Activated T-helper 9 cell treated with anti-CD3 and anti-CD28 coated beads, Interleukin-2, amount 50 U/mL, for 16 hours (primary cell): ENCODE measurements around the gene NOX5.

ENCODE experiments used
- DNase-seq: peaks from one replicate; pipeline ENCODE4 v3.0.0-alpha.2; 2020; ENCODE audit warnings: low read depth

The NOX5 gene

DNA sequence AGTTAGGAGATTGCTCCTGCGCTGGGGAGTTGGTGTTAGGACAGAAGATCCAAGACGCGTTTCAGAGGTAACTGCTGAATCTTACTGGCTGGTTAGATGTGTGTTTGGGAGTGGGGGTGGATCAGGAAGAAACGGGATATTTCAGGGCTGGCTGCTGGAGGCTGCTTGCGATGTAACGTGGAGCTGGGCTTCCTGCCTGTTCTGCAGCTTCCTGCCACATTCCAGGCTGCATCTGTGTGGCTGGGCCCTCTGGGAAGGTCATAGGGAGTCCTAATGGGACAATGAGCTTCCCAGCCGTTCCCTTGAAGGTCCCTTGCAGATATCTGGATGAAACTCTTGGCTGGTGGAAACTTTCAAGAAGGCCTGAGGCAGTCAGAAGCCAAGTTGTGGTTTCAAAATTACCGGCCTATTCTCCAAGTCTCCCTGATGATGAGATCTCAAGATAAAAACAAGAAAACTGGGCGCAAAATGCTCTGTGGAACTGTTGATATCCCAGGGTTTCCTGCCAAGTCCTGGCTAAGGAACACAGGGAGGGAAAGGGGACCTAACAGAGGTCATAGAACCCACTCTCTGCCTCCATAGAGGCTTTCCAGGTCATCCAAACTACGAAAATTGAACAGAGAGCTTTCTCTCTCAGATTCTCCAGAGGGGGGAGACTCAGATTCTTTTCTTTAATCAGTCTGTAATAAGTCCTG is 67.0 kb downstream of the NOX5 start:
- DNase-seq = no peak

DNA sequence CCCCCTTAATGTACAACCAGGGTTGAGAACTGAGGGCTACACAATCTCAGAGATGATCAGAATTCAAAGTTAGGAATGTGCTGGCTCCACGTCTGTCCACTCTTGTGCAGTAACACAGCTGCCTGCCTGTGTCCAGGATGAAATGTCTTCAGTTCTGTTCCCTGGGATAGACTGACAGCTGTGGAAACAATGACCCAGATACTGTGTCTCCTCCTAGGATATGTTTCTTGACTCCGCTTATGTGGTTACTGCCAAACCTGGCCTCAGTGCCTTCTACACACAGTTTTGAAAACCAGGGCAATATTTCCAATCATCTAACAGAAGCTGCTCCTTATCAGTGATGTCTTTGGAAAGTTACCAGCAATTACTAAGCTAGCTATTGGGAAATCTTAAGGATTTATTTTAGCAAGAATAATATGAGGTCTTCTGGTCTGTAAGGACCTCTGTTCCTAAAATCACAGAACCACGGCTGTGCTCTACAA is 67.6 kb downstream of the NOX5 start:
- DNase-seq = no peak

DNA sequence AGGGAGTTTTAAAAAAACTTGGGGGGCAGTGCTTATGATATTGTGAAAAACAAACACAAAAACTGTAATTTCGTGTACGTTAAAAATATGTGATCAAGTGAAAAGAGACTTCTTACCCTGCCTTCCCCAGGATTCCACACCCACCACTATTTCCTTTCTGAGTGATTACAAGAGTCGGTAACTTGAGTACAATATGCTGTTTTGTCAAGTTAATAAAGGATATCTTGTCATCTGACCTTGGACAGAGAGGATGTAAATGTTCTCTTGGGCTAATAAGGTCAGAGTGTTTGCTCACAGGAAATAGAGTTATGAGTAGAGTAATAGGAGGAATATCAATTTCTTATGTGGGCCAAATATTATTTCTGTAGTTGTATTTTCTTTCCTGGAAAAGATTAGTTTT is 68.1 kb downstream of the NOX5 start:
- no peak for DNase-seq

DNA sequence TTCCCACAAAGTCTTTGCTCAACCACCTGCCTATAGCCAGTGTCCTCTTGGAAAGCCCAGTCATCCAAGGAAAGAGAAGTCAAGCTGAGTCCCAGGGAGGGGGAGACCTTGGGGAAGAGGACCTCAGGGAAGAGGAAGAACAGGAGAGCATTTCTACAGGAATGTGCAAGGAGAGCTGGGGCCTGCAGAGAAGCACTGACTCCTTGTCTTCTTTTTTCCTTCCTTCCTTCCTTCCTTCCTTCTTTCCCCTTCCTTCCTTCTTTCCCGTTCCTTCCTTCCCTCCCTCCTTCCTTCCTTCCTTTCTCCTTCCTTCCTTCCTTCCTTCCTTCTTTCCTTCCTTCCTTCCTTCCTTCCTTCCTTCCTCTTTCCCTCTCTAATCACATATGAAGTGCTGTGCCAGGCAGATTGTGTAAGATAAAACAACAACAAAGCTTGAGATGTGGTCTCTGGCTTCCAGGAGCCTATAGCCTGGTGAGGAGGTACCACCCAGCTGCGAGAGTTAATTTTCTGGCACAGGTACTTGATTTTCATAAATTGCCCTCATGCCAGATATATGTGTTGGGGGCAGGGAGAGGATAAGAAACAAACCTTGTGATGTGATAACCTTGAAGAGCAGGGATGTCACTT is 70.0 kb downstream of the NOX5 start:
- no peak for DNase-seq

DNA sequence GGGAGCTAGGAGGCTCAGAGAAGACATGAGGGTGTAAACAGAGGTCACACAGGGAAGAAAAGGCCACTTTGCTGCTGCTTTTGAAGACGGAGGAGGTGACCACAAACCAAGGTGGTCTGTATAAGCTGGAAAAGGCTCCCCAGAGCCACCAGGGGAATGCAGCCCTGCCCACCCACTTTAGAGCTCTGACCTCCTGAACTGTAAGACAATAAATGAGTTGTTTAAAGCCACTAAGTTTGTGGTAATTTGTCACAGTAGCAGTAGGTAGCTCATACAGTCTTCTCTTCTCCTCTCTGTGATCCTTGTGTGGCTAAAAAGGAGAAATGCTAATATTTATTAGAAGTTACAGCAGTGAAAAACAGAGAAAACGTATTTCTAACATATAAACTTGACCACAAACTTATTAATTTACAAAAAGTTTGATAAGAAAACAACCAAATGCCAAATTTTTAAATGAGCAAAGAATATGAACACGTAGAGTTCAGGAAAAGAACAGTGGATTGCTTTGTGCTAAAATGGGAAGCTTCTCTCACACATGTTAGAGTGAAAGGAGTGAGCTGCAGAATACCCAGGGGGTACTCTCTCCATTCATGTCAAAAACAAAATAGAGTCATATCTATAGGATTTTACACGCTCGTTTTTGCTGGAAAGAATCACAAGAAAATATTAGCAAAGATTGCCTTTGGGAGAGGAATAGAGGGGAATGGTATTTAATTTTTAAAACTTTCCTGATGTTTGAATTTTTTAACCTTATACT is 71.0 kb downstream of the NOX5 start:
- no peak for DNase-seq

DNA sequence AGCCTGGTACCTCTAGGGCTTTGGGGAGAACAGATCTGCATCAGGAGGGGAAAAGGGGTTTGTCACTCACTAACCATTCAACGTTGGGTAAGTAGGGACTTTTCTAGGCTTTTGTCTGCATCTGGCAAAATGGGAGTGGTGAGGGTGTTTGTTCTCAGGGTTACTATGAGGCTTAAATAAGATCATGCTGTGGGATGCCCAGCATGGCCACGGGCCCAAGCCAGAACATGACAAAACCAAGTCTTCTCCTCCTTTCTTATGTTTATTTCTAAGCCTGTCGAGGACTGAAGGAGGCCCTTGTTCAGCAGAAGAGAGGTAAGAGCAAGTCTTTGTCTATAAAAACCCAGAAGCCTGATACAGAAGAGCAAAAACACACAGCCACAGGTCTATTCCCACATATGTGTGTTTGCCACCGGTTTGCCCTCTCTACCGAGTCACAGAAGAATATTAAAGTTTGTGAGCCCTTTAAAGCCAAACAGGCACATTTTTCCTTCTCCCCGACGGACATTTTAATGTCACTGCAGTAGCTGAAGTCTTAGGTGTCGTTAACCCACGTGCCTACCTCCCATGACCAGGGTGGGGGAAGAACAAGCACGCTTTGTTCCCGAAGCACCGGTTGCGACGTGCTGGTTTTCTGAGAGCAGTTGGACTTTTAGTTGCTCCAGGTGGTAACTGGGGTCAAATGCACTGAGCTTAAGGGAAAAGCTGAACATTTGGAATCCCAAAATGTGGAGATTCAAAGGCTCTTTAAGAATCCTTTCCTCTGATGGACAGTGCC is 72.1 kb downstream of the NOX5 start:
- no peak for DNase-seq

DNA sequence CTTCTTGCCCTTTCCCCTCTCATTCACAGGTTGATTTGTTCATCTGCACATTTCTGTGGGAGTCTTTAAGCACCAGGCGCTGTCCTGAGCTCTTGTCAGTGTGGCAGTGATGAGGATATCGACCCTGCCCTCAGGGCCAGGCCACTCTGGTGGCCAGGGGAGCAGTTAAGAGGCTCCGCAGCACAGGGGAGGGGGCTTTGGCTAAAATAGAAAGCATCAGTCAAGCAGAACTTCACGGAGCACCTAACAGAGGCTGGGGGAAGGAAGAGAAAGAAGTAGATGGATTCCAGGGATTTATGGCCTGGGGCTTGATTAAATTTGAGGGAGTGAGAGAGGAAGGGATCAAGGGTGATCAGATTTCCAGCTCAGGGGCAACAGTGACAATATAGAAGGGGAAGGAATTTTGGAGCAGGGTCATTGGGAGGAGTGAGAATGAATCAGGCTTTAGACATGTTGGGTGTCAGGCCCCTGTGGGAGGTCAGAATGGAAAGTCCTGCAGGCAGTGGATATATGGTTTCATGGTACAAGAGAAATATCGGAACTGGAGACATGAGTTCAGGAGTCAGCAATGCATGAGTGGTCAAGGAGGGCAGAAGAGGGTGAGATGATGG is 73.0 kb downstream of the NOX5 start:
- no peak for DNase-seq

DNA sequence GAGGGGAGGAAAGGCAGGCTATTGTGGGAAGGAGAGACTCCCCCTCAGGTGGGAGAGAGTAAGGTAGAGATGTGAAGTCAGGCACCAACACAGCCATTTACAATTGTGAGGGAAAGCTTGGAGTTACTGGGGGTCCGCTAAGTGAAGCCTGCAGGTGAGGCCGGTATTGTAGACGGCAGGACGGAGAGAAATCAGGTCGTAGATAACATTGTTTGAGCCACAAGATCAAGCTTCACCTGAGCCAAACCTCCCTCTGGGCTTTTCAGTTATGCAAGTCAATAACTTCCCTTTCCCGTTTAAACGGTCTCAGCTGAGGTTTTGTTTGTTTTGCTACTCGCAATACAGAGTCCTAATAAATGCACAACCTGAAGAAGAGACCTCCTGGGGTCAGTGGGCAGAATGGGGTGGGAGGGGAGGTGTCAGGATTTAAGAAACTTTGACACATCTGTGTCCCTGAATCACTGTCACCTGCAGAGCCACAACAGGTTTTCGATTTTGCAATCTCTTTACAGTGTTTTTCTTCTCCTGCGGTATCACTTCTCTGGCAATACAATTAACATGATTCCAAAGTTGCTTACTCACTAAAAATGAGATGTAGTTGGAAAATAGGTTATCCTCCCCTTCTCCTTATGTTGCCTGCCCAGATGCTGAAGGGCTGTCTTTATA is 73.9 kb downstream of the NOX5 start:
- DNase-seq = no peak

DNA sequence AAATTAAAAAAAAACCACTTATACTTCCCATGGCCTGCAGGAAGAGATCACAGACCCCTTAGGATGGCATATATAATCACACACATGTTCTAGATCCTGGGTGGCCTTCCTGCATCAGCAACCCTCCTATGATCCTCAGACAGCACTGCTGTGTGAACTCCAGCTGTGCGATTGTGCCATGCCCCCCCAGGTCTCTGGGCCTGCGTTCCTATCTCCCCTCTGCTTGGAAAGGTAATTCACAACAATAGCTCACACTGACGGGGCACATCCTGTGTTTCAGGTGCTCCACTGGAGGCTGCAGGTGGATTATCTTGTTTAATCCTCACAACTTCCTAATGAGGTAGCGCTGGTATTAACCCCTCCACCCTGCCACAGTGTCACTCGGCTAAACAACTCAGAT is 74.8 kb downstream of the NOX5 start:
- DNase-seq = no peak

DNA sequence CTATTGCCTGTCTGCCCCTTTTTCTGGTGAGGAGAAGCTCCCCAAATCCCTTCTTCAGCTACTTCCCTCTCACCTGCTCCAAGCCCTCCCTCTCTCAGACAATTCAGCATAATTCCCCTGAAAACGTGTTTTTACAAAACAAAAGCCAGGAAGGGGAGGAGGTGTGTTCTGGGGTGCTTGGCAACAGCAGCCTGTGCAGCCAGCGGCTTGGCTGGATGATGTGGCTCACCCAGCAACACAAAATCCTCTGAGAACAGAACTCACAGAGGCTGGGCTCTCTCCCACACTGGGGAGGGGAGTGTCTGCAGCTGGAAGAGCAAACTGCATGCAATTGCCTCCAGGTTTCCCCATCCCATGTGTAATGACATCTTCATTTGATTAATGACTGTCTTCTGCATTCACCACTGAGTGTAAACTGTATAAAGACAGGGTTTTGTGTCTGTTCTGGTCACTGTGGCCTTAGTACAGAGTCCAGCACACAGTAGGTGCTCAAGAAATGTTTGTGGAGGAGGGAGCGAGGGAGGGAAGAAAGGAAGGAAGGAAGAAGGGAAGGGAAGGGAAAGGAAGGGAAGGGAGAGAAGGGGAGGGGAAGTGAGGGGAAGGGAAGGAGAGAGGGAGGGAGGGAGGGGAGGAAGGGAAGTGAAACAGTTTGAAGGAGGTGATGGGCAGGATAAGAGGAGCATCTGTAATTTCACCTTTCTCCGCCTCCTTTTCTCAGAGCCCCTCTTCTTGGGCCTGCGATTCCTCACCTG is 75.9 kb downstream of the NOX5 start:
- DNase-seq = no peak

DNA sequence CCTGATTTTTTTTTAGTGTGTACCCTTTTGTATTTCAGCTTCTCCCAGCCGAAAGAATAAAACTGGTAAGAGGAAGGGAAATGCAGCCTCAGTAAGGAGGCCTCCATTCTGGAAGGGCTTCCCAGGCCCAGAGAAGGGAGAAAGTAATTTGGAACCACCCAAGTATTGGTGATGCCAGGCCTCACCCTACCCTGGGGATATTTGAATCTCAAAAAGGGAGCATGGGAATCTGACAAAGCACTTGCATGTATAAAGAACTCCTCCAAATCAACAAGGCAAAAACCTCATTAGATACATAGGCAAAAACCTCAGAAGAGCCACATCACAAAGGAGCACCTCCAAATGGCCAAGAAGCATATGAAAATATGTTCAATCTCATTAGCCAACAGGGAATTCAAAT is 77.2 kb downstream of the NOX5 start:
- no peak for DNase-seq

DNA sequence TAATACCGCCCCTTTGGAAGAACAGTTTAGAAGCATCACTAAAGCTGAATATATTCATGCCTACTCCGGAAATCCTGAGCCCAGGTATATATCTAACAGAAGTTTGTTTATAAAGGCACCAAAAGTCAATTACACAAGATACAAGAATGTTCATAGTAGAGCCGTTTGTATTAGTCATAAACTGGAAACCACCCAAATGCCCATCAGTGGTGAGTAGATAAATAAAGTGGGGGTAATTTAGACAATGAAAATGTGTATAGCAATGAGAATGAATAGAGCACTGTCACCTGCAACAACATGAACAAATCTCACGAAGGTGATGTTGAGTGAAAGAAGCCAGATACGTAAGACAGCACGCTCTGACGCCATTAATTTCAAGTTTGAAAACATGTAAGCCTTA is 77.7 kb downstream of the NOX5 start:
- DNase-seq = no peak

DNA sequence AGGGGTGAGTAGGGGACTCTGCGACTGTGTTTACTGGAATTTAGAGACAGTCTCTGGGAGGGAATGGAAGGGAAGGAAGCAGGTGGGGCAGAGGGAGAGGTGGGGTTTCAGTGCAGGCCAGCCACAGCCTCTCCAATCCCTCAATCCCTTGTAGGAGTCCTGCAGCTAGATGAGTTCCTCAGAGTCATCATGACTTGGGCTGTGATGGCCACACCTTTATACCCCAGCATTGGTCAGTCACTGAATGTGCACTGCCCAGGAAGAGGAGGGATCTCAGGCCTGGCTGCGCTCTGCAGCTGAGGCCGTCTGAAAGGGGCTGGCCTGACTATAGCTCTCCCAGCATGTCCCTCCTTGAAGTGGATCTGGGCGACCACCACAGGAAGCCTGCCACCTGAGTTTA is 78.6 kb downstream of the NOX5 start:
- no peak for DNase-seq

DNA sequence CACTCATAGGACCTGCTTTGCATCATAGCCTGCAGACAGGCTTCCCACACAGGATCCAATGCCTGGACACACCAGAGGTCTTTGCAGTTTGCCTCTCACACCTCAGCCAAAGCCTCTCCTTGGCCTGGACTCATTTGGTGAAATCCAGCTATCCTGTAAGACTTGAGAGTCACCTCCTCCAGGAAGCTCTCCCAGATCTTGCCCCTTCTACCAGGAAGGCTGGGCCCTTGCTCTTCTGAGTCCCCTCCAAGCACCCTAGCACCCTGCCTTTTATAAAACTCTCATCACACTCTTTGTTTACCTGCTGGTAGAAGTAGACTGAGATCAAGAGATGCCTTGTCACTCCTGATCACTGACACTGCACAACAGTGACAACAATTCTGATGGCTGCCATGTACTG is 79.1 kb downstream of the NOX5 start:
- no peak for DNase-seq

DNA sequence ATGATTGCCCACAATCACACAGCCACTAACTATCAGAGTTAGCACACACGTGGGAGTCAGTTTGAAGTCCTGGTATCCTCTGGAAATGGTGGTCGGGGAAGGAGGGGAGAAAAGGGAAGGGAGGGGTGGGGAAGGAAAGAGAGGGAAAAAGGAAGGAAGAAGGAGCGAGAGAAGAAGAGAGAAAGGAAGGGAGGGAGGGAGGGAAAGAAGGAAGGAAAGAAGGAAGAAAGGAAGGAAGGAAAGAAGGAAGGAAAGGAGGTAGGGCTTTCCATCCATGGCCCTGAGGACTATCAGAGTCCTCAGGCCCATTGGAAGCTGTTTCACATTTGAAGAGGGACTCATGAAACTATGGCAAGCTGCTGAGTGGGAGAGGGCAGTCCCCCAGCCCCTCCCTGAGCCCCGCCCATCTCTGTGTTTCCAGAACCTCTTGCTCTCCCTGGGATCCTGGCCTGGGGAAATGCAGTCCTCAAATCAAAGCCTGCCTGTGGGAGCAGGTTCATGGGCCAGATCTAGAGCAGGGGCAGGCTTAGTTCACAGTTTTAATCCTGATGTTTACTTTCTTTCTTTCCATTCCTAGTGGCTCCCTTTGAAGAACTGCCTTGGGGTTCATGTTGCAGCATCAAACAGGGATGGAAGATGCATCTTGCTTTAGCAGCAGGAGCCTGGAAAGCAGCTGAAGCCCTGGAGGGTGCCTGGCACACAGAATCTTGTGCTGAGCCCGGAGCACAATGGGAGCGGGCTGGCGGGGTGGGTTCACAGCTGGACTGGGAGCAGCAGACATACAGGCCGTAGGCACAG is 79.8 kb downstream of the NOX5 start:
- no peak for DNase-seq

DNA sequence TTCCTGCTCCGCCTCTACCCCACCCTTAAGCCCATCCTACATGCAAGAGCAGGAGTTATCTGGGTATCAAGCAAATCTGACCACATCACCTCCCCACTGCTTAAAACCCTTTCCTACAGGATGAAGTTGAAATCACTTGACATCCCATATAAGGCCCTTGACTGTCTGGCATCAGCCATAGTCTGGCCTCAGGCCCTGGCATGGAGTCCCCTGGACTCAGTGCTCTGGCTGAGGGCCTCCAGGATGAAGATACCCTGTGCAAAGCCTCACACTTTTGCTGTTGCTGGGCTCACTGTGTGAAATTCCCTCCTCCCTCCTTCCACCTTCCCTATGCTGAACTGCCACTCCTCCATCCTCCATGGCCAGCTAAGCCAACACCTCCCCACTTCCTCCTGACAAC is 80.8 kb downstream of the NOX5 start:
- DNase-seq = no peak

DNA sequence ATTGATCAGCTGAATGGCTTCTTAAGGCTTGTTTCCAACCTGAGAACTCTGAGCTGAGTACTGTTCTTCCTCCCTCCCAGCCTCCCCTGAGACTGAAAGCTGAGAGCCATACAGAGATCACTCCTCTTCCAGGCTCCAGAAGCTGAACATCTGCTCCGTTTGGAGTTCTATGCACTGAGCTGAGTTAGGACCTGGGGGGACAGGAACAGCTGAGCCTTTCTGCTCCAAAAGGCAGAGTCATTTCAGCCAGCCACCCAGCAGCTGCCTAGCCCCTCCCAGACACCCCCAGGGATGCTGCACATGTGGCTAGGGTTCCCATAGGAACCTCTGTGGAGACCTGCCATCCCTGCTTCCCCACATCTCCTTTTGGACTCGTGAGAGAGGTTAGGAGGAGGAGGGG is 81.7 kb downstream of the NOX5 start:
- no peak for DNase-seq

DNA sequence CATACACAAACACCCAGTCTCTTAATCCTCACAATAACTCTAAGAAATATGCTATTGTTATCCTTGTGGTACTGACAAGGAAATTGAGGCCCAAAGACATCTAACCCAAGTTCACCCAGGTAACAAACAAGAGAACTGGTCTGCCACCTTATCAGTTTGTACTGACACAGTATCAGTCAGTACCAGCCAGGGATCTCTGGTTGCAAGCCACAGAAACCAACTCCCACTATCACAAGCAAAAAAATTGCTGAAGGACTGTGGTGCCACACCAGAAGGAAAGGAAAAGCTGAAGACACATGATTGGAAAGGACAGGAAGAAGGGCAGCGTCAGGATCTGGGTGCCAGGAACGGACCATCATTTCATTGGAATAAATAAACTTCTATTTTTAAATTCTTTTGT is 82.1 kb downstream of the NOX5 start:
- DNase-seq = no peak

DNA sequence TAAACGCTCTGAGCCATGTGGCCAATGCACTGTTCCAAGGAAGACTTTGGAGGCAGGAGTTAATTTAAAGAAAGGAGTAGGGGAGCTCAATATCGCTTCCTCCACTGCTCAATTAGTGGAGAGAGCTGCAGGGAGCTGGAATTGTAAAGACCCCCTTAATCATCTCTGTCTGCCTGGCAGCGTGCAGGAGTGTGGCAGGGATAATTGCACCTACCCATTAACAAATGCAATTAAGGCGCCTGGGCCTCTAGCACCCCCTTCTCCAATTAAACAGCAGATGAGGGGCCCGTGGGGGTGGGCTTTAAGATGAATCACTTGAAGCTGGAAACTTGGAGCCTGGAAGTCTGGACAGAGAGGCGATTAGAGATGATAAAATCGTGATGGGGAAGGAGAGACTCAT is 84.3 kb downstream of the NOX5 start:
- DNase-seq = no peak

DNA sequence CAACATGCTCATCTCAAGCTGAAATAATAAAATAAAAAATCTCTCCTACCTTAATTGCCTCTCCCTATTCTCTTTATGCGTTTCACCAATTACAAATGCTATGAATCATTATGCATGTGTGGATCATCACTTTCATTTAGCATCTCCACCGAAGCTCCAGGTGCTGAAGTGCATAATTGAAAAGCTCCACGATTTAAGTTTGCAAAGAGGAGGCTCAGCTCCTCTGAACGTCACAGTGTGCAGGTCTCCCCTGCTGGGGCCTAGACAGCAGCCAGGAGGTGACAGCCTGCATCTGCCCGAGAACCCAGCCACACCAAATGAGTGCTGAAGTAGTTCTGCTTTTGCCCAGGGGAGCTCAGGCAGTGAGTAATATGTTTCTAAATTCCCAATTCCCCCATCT is 85.4 kb downstream of the NOX5 start:
- DNase-seq = no peak
